IMR-90 (cell line): ENCODE results near the gene PBX3. TPM values are rescaled to one million over a fixed set of nuclear protein-coding genes. Genes with fewer than 3 reads are reported as not detected.

Source experiments
- ATAC-seq: fragments of 200-7000 bp; cut with Tn5 transposase; 2 replicates; pipeline ENCODE4 v1.9.1; 2020; ENCODE audit warnings: low read depth, mild to moderate bottlenecking, moderate library complexity
- BruUV-seq: library from RNA; stranded (reverse); fragments of 400-500 nt; replicated peaks from 2 replicates; lab custom pipeline; 2021; lab: Mats Ljungman, UMichigan
- CTCF ChIA-PET: fragments of 300-600 bp; formaldehyde crosslinking; extraction: SDS; loops from one replicate; lab custom pipeline; 2021; ENCODE audit warnings: antibody characterized with exemption; lab: Yijun Ruan, JAX
- POLR2A ChIA-PET: fragments of 300-600 bp; sonication (Branson Sonifier 250); formaldehyde crosslinking; loops from one replicate; lab custom pipeline; 2022; ENCODE audit warnings: antibody characterized with exemption; ENCODE audit not compliant: unreplicated experiment; lab: Charles Lee
- DNase-seq: peaks from one replicate; pipeline ENCODE4 v3.0.0; 2013
- H2AFZ ChIP-seq: replicated peaks from 2 replicates; pipeline ENCODE3; 2013; ENCODE audit warnings: low read length, mild to moderate bottlenecking; ENCODE audit not compliant: poor library complexity
- H2AK5ac ChIP-seq: 2 replicates; pipeline ENCODE4 v1.6.1; 2013; ENCODE audit warnings: low read depth, low read length, inconsistent platforms
- H2AK9ac ChIP-seq: replicated peaks from 2 replicates; pipeline ENCODE3; 2013; ENCODE audit warnings: mild to moderate bottlenecking, low read depth, low read length, moderate library complexity; ENCODE audit not compliant: poor library complexity
- H2BK120ac ChIP-seq: 2 replicates; pipeline ENCODE4 v1.6.1; 2013; ENCODE audit warnings: low read depth, low read length, inconsistent platforms
- H2BK15ac ChIP-seq: 3 replicates; pipeline ENCODE4 v1.6.1; 2013; ENCODE audit warnings: low read depth, low read length, inconsistent platforms
- H2BK20ac ChIP-seq: 2 replicates; pipeline ENCODE4 v1.6.1; 2013; ENCODE audit warnings: low read depth, mild to moderate bottlenecking, inconsistent platforms, low read length, moderate library complexity
- H2BK5ac ChIP-seq: 2 replicates; pipeline ENCODE4 v1.6.1; 2013; ENCODE audit warnings: mild to moderate bottlenecking, low read depth, low read length, inconsistent platforms; ENCODE audit not compliant: poor library complexity, severe bottlenecking
- H3K14ac ChIP-seq: replicated peaks from 2 replicates; pipeline ENCODE4 v1.6.1; 2013; ENCODE audit warnings: low read depth, low read length, inconsistent platforms
- H3K18ac ChIP-seq: 2 replicates; pipeline ENCODE4 v1.6.1; 2013; ENCODE audit warnings: low read depth, low read length, control low read depth
- H3K23ac ChIP-seq: 2 replicates; pipeline ENCODE4 v1.6.1; 2013; ENCODE audit warnings: low read depth, low read length, inconsistent platforms
- H3K27ac ChIP-seq: 2 replicates; pipeline ENCODE4 v1.5.1; 2013; ENCODE audit warnings: mild to moderate bottlenecking, control low read depth, low read length; ENCODE audit not compliant: insufficient read depth
- H3K27me3 ChIP-seq: 2 replicates; pipeline ENCODE4 v1.6.1; 2013; ENCODE audit warnings: low read length; ENCODE audit not compliant: control insufficient read depth, insufficient read depth
- H3K36me3 ChIP-seq: 2 replicates; pipeline ENCODE4 v1.6.1; 2013; ENCODE audit warnings: low read length, mixed read lengths; ENCODE audit not compliant: control insufficient read depth, insufficient read depth
- H3K4ac ChIP-seq: 2 replicates; pipeline ENCODE4 v1.6.1; 2013; ENCODE audit warnings: low read depth, low read length, inconsistent platforms
- H3K4me1 ChIP-seq: 2 replicates; pipeline ENCODE4 v1.6.1; 2013; ENCODE audit warnings: low read length, mixed read lengths; ENCODE audit not compliant: control insufficient read depth, insufficient read depth
- H3K4me2 ChIP-seq: 2 replicates; pipeline ENCODE4 v1.6.1; 2013; ENCODE audit warnings: low read depth, mild to moderate bottlenecking, control low read depth, low read length, moderate library complexity
- H3K4me3 ChIP-seq: 2 replicates; pipeline ENCODE4 v1.5.1; 2013; ENCODE audit warnings: low read depth, mild to moderate bottlenecking, control low read depth, low read length, moderate library complexity; ENCODE audit not compliant: insufficient read depth
- H3K56ac ChIP-seq: 2 replicates; pipeline ENCODE4 v1.6.1; 2013; ENCODE audit warnings: low read length, inconsistent platforms; ENCODE audit not compliant: insufficient read depth; ENCODE audit errors: extremely low read depth
- H3K79me1 ChIP-seq, 2 experiments: 2 replicates each; pipeline ENCODE4 v1.6.1; 2013; ENCODE audit warnings: low read length in 2 of 2, inconsistent platforms in 1 of 2, low read depth in 1 of 2
- H3K9ac ChIP-seq: 2 replicates; pipeline ENCODE4 v1.6.1; 2013; ENCODE audit warnings: low read depth, low read length, control low read depth
- H3K9me1 ChIP-seq: 2 replicates; pipeline ENCODE4 v1.6.1; 2013; ENCODE audit warnings: low read length, inconsistent platforms; ENCODE audit not compliant: insufficient read depth
- H3K9me3 ChIP-seq: 2 replicates; pipeline ENCODE4 v1.6.1; 2013; ENCODE audit warnings: low read length; ENCODE audit not compliant: control insufficient read depth, insufficient read depth
- H4K20me1 ChIP-seq: 2 replicates; pipeline ENCODE4 v1.6.1; 2013; ENCODE audit warnings: low read length, inconsistent platforms; ENCODE audit not compliant: insufficient read depth
- H4K5ac ChIP-seq: 2 replicates; pipeline ENCODE4 v1.6.1; 2013; ENCODE audit warnings: mild to moderate bottlenecking, low read depth, low read length, control low read depth
- H4K8ac ChIP-seq, 2 experiments: 2 replicates each; pipeline ENCODE4 v1.6.1; 2013; ENCODE audit warnings: low read depth in 2 of 2, low read length in 2 of 2, control low read depth in 1 of 2, inconsistent platforms in 1 of 2
- H4K91ac ChIP-seq: 2 replicates; pipeline ENCODE4 v1.6.1; 2013; ENCODE audit warnings: low read depth, low read length, inconsistent platforms; ENCODE audit not compliant: insufficient read depth
- BHLHE40 ChIP-seq: fragments of 150-350 bp; IDR thresholded peaks from 2 replicates; pipeline ENCODE4 v1.6.1; 2016; ENCODE audit warnings: mild to moderate bottlenecking, low read depth, low read length
- CEBPB ChIP-seq: IDR thresholded peaks from 2 replicates; pipeline ENCODE4 v1.6.1; 2012; ENCODE audit warnings: low read depth, low read length, improper control_type of control experiment
- FOS ChIP-seq: fragments of 150-350 bp; IDR thresholded peaks from 2 replicates; pipeline ENCODE4 v1.6.1; 2016; ENCODE audit warnings: low read depth, low read length
- MAZ ChIP-seq: IDR thresholded peaks from 2 replicates; pipeline ENCODE4 v1.6.1; 2012; ENCODE audit warnings: low read depth, mild to moderate bottlenecking, low read length, improper control_type of control experiment, moderate library complexity, borderline replicate concordance
- NFE2L2 ChIP-seq: fragments of 150-350 bp; IDR thresholded peaks from 2 replicates; pipeline ENCODE4 v1.6.1; 2016; ENCODE audit warnings: low read depth, mild to moderate bottlenecking, low read length
- POLR2A ChIP-seq: IDR thresholded peaks from 2 replicates; pipeline ENCODE4 v1.6.1; 2012; ENCODE audit warnings: mild to moderate bottlenecking, low read depth, low read length
- RCOR1 ChIP-seq: IDR thresholded peaks from 2 replicates; pipeline ENCODE4 v1.6.1; 2012; ENCODE audit warnings: mild to moderate bottlenecking, low read length, improper control_type of control experiment; ENCODE audit not compliant: insufficient replicate concordance
- RFX5 ChIP-seq: IDR thresholded peaks from 2 replicates; pipeline ENCODE4 v1.8.0; 2012; ENCODE audit warnings: low read depth, mild to moderate bottlenecking, low read length, moderate library complexity
- SMC3 ChIP-seq: fragments of 150-350 bp; IDR thresholded peaks from 2 replicates; pipeline ENCODE4 v1.6.1; 2016; ENCODE audit warnings: low read depth, mild to moderate bottlenecking, antibody characterized with exemption, low read length, moderate library complexity
- USF2 ChIP-seq: fragments of 150-350 bp; IDR thresholded peaks from 2 replicates; pipeline ENCODE4 v1.6.1; 2017; ENCODE audit warnings: mild to moderate bottlenecking, antibody characterized with exemption, low read length, low read depth
- WGBS, 2 experiments: methylation state at CpG; one replicate each; pipeline versions ENCODE4 v1.1.5 to v1.1.7; 2013; ENCODE audit warnings: missing lambda C conversion rate in 2 of 2; ENCODE audit not compliant: insufficient read length in 1 of 2; ENCODE audit errors: extremely low coverage in 2 of 2; 5-methylcytosine and 5-hydroxymethylcytosine counted together
- dilution Hi-C: fragments of 300-500 bp; cut with HindIII; formaldehyde crosslinking; loops from one replicate; pipeline ENCODE4 v1.14.3; 2018; ENCODE audit warnings: low sequenced_read_pairs; ENCODE audit not compliant: unreplicated experiment
- in situ Hi-C: fragments of 300-500 bp; cut with MboI; formaldehyde crosslinking; loops from 3 replicates; pipeline ENCODE4 v1.14.3; 2019; ENCODE audit warnings: low sequenced_read_pairs, inconsistent platforms, mixed read lengths
- intact Hi-C: fragments of 100-400 bp; cut with micrococcal nuclease; formaldehyde crosslinking; loops from 2 replicates; pipeline ENCODE4 v1.10.0; 2022
- polyA plus RNA-seq, 3 experiments: library from polyadenylated mRNA; depleted of rRNA; stranded (reverse); fragments of >200 nt; gene quantifications; 2 replicates each; pipeline ENCODE4 v1.2.3, GENCODE V29; 2012; ENCODE audit warnings: low replicate concordance in 1 of 3
- total RNA-seq: library from RNA; depleted of rRNA; stranded (reverse); fragments of >200 nt; gene quantifications from 2 replicates; pipeline ENCODE4 v1.2.3, GENCODE V29; 2012
- TF ChIP-seq, protein P1 (sequence below): conservative IDR thresholded peaks from 2 replicates; pipeline ENCODE4 v1.5.1; 2012; ENCODE audit warnings: mild to moderate bottlenecking, low read depth, low read length, improper control_type of control experiment

Gene PBX3
- total and polyA plus RNA-seq, 2 of the 4 experiments (the other 2 are of a cell fraction): 12.0 to 15.6 TPM

DNA sequence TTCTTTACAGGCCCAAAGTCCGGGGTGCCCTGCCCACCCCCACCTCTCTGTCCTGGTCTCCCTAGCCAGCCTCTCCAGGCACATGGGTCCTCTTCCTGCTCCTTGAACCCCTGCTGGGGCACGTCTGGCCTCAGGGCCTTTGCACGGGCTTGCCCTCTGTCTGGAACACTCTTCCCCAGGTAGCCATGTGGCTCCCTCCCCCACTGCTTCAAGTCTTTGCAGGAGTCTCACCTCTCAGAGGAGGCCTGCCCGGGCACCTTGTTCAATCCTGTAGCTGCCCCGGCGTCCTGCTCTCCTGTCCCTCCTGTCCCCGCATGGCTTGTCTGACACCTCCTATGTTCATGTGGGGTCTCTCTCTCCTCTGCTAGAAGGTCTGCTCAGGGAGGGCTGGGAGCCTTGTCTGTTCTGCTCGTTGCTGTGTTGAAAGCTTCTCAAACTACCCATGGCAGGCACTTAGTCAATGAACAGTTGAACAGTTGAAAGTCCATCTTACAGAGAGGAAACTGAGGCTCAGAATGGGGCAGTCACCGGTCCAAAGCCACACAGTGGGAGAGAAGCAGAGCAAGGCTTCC lies 241.4 kb downstream of the PBX3 start:
- Histone ChIP-seq H2BK15ac (no peak overlapping the region), H3K4ac (no peak overlapping the region), H3K79me1 (no peaks in the 10 kb centered on the region), H3K4me3 (no peak overlapping the region), H3K9me1 (no peaks in the 10 kb centered on the region), H3K14ac (no peak overlapping the region), H2BK5ac (no peak overlapping the region), H3K9me3 (no peaks in the 10 kb centered on the region), H4K8ac (no peak overlapping the region), H3K18ac (no peak overlapping the region), H3K4me2 (no peak overlapping the region), H3K27me3 (peaks cover 16% of the 10 kb centered on the region), H3K56ac (no peak overlapping the region), H2AK5ac (no peak overlapping the region), H2BK20ac (no peak overlapping the region), H3K9ac (no peak overlapping the region), H2AK9ac (no peak overlapping the region), H4K91ac (no peak overlapping the region), H4K20me1 (no peaks in the 10 kb centered on the region), H4K5ac (no peak overlapping the region), H3K36me3 (no peaks in the 10 kb centered on the region), H2BK120ac (no peak overlapping the region), H2AFZ (no peak overlapping the region), H3K27ac (no peak overlapping the region), H3K23ac (no peak overlapping the region), H3K4me1 (no peaks in the 10 kb centered on the region)
- ChIA-PET CTCF (no interaction called here), POLR2A (no interaction called here)
- TF ChIP-seq, protein P1, sequence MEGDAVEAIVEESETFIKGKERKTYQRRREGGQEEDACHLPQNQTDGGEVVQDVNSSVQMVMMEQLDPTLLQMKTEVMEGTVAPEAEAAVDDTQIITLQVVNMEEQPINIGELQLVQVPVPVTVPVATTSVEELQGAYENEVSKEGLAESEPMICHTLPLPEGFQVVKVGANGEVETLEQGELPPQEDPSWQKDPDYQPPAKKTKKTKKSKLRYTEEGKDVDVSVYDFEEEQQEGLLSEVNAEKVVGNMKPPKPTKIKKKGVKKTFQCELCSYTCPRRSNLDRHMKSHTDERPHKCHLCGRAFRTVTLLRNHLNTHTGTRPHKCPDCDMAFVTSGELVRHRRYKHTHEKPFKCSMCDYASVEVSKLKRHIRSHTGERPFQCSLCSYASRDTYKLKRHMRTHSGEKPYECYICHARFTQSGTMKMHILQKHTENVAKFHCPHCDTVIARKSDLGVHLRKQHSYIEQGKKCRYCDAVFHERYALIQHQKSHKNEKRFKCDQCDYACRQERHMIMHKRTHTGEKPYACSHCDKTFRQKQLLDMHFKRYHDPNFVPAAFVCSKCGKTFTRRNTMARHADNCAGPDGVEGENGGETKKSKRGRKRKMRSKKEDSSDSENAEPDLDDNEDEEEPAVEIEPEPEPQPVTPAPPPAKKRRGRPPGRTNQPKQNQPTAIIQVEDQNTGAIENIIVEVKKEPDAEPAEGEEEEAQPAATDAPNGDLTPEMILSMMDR: no peak
- TF ChIP-seq MAZ: no peak
- TF ChIP-seq RFX5: no peak
- no peak for TF ChIP-seq RCOR1
- TF ChIP-seq CEBPB: no peak
- no peak for TF ChIP-seq NFE2L2
- no peak for TF ChIP-seq SMC3
- no peak for TF ChIP-seq USF2
- no peak for TF ChIP-seq BHLHE40
- TF ChIP-seq FOS: no peak
- TF ChIP-seq POLR2A: no peak
- intact Hi-C loops (no loop called here), dilution Hi-C loops (no loop called here), in situ Hi-C loops (no loop called here)
- no peak for DNase-seq
- no peak for ATAC-seq
- 100% methylated on average over 1 of the region's 9 CpGs; no CpG with 5 or more reads in 1 of the 2 experiments for WGBS, 2 experiments
- no TSS peak for BruUV-seq
